Right atrium auricular region (tissue), 2 donors: Measurements from ENCODE around the gene ARL6IP1. TPM values are rescaled to one million over a fixed set of nuclear protein-coding genes. Genes with fewer than 3 reads are reported as not detected.

Source experiments
- DNase-seq: peaks from one replicate; pipeline ENCODE4 v3.0.0-alpha.2; 2019; ENCODE audit warnings: low spot score
- H3K27ac ChIP-seq, 2 donors: fragments of 200-600 bp; sonication (generic); 1 replicate in 1 of 2; 2 replicates in 1 of 2; pipeline ENCODE4 v1.5.1; 2016 to 2019
- H3K27me3 ChIP-seq, 2 donors: fragments of 200-600 bp; sonication (generic); one replicate each; pipeline versions ENCODE4 v1.5.1 to v1.6.0; 2017 to 2019
- H3K36me3 ChIP-seq: fragments of 200-600 bp; sonication (generic); one replicate; pipeline ENCODE4 v1.5.1; 2016
- H3K4me1 ChIP-seq, 2 donors: fragments of 200-600 bp; sonication (generic); one replicate each; pipeline versions ENCODE4 v1.5.1 to v1.6.0; 2017 to 2019
- H3K4me3 ChIP-seq, 2 donors: fragments of 200-600 bp; sonication (generic); 1 replicate in 1 of 2; 2 replicates in 1 of 2; pipeline ENCODE4 v1.5.1; 2017 to 2019; ENCODE audit warnings: mild to moderate bottlenecking in 1 of 2, moderate library complexity in 1 of 2
- H3K9me3 ChIP-seq, 2 donors: fragments of 200-600 bp; sonication (generic); one replicate each; pipeline ENCODE4 v1.5.1; 2019
- CTCF ChIP-seq, 2 donors: fragments of 200-600 bp; sonication (generic); IDR thresholded peaks; one replicate each; pipeline ENCODE4 v1.5.1; 2019; ENCODE audit warnings: antibody characterized with exemption in 2 of 2
- total RNA-seq, 2 donors: library from RNA; depleted of rRNA; stranded (reverse); fragments of >200 nt; gene quantifications; one replicate each; pipeline ENCODE4 v1.1.0, GENCODE V29; 2016

The ARL6IP1 gene
- total RNA-seq, 2 donors from 2014 or later = 47.7 to 65.3 TPM

- Histone ChIP-seq H3K27ac (no peak overlapping the region), H3K27me3 (no peaks in the 10 kb centered on the region), H3K4me3 (no peak overlapping the region), H3K9me3 (no peaks in the 10 kb centered on the region), H3K36me3 (peaks cover 27% of the 10 kb centered on the region), H3K4me1 (peaks cover 0 to 36% of the 10 kb centered on the region in 2 donors)
- no peak for DNase-seq
- TF ChIP-seq CTCF (IDR thresholded peaks at IDR 0.05) = no peak
Measured at GRCh38 chr16:18797746-18798145, 3.6 kb downstream of the ARL6IP1 start.

GRCh38 chr16:18796377-18796776, 5.0 kb downstream of the ARL6IP1 start:
- peaks cover 29% of the 10 kb centered on the region for H3K36me3 ChIP-seq
- H3K9me3 ChIP-seq = no peaks in the 10 kb centered on the region
- no peak overlapping the region for H3K27ac ChIP-seq
- peaks cover 0 to 26% of the 10 kb centered on the region in 2 donors for H3K4me1 ChIP-seq
- no peak for TF ChIP-seq CTCF (IDR thresholded peaks at IDR 0.05)
- no peak for DNase-seq
- no peaks in the 10 kb centered on the region for H3K27me3 ChIP-seq
- H3K4me3 ChIP-seq = no peak overlapping the region

GRCh38 chr16:18792836-18793433, 8.4 kb downstream of the ARL6IP1 start:
- Histone ChIP-seq H3K27me3 (no peaks in the 10 kb centered on the region), H3K4me1 (peaks cover 0 to 19% of the 10 kb centered on the region in 2 donors), H3K9me3 (no peaks in the 10 kb centered on the region), H3K4me3 (no peak overlapping the region), H3K36me3 (peaks cover 36% of the 10 kb centered on the region), H3K27ac (no peak overlapping the region)
- no peak for TF ChIP-seq CTCF (IDR thresholded peaks at IDR 0.05)
- DNase-seq = no peak

GRCh38 chr16:18789850-18790706, 11.3 kb downstream of the ARL6IP1 start, which contains the start of gene RPS15A:
TSS of gene RPS15A (minus strand) at chr16:18790334. CDS start at chr16:18789113, 1,221 bp downstream.
- Histone ChIP-seq H3K27ac (peak within 1 kb of the TSS; percentile 79 to 83), H3K4me1 (peaks cover 0 to 47% of the 10 kb centered on the region in 2 donors), H3K9me3 (no peaks in the 10 kb centered on the region), H3K4me3 (peak within 1 kb of the TSS; percentile 78 to 83), H3K27me3 (no peaks in the 10 kb centered on the region), H3K36me3 (peaks cover 55% of the 10 kb centered on the region)
- DNase-seq = peak; percentile 95
- no peak for TF ChIP-seq CTCF (IDR thresholded peaks at IDR 0.05)

- H3K4me1 ChIP-seq = peaks cover 0 to 50% of the 10 kb centered on the region in 2 donors
- no peaks in the 10 kb centered on the region for H3K27me3 ChIP-seq
- H3K27ac ChIP-seq = peak overlapping the region; percentile 79 to 83
- peak overlapping the region; percentile 78 to 83 for H3K4me3 ChIP-seq
- no peaks in the 10 kb centered on the region for H3K9me3 ChIP-seq
- no peak for TF ChIP-seq CTCF (IDR thresholded peaks at IDR 0.05)
- DNase-seq = no peak
- peaks cover 60% of the 10 kb centered on the region for H3K36me3 ChIP-seq
Measured at GRCh38 chr16:18789515-18789849, 11.9 kb downstream of the ARL6IP1 start.
